Mammary epithelial cell (primary cell): ENCODE results near the gene NEUROD4.

ENCODE experiments used
- CTCF ChIP-seq, 2 donors: IDR thresholded peaks in 1 of 2; conservative IDR thresholded peaks in 1 of 2; 2 replicates each; pipeline ENCODE4 v1.5.1; 2011 to 2012; ENCODE audit warnings: inconsistent platforms in 2 of 2, low read length in 2 of 2, mild to moderate bottlenecking in 2 of 2, control low read depth in 1 of 2, low read depth in 1 of 2; ENCODE audit not compliant: insufficient read depth in 1 of 2; ENCODE audit errors: extremely low read depth in 1 of 2
- EZH2 ChIP-seq: IDR thresholded peaks from 2 replicates; pipeline ENCODE4 v1.6.1; 2012; ENCODE audit warnings: low read length, inconsistent platforms, borderline replicate concordance

GRCh38 chr12:55019784-55020183 lies at the start of gene NEUROD4:
- TF ChIP-seq CTCF (conservative IDR thresholded peaks at IDR 0.05 in 1 of 2, IDR thresholded peaks at IDR 0.05 in 1 of 2; ENCODE audit: extremely low read depth in 1 of 2, insufficient read depth in 1 of 2, low read depth in 1 of 2, low read length in 2 of 2) = no peak
- TF ChIP-seq EZH2 = peak; percentile 17
